Testis (tissue), 2 donors: ENCODE measurements around the gene MYH15.

Experiments used
- POLR2A ChIP-seq: fragments of 450-650 bp; IDR thresholded peaks from one replicate; pipeline ENCODE4 v1.6.1; 2017; ENCODE audit warnings: antibody characterized with exemption, mild to moderate bottlenecking, moderate library complexity
- TF ChIP-seq, protein P1 (sequence below), 3 experiments: fragments of 450-650 bp in 2 of 3; fragments of 200-600 bp in 1 of 3; sonication (generic) in 1 of 3; IDR thresholded peaks; one replicate each; pipeline ENCODE4 v1.5.1; 2016 to 2019; ENCODE audit warnings: antibody characterized with exemption in 3 of 3, mild to moderate bottlenecking in 2 of 3, moderate library complexity in 1 of 3

GRCh38 chr3:108334701-108335100, 175.7 kb downstream of the MYH15 start:
- TF ChIP-seq, protein P1, sequence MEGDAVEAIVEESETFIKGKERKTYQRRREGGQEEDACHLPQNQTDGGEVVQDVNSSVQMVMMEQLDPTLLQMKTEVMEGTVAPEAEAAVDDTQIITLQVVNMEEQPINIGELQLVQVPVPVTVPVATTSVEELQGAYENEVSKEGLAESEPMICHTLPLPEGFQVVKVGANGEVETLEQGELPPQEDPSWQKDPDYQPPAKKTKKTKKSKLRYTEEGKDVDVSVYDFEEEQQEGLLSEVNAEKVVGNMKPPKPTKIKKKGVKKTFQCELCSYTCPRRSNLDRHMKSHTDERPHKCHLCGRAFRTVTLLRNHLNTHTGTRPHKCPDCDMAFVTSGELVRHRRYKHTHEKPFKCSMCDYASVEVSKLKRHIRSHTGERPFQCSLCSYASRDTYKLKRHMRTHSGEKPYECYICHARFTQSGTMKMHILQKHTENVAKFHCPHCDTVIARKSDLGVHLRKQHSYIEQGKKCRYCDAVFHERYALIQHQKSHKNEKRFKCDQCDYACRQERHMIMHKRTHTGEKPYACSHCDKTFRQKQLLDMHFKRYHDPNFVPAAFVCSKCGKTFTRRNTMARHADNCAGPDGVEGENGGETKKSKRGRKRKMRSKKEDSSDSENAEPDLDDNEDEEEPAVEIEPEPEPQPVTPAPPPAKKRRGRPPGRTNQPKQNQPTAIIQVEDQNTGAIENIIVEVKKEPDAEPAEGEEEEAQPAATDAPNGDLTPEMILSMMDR (IDR thresholded peaks at IDR 0.05): no peak
- TF ChIP-seq POLR2A: no peak
